ENCODE measurements around the gene EIF3J.
"Not testable (repeated sequence)": the region's sequence is repeated elsewhere in the genome, so short reads cannot be mapped to it uniquely, and the experiment has no call there.

The EIF3J gene, protein sequence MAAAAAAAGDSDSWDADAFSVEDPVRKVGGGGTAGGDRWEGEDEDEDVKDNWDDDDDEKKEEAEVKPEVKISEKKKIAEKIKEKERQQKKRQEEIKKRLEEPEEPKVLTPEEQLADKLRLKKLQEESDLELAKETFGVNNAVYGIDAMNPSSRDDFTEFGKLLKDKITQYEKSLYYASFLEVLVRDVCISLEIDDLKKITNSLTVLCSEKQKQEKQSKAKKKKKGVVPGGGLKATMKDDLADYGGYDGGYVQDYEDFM
- total RNA-seq, result 75.1 to 204 (median 79.4) reads per million in 3 experiments

DNA sequence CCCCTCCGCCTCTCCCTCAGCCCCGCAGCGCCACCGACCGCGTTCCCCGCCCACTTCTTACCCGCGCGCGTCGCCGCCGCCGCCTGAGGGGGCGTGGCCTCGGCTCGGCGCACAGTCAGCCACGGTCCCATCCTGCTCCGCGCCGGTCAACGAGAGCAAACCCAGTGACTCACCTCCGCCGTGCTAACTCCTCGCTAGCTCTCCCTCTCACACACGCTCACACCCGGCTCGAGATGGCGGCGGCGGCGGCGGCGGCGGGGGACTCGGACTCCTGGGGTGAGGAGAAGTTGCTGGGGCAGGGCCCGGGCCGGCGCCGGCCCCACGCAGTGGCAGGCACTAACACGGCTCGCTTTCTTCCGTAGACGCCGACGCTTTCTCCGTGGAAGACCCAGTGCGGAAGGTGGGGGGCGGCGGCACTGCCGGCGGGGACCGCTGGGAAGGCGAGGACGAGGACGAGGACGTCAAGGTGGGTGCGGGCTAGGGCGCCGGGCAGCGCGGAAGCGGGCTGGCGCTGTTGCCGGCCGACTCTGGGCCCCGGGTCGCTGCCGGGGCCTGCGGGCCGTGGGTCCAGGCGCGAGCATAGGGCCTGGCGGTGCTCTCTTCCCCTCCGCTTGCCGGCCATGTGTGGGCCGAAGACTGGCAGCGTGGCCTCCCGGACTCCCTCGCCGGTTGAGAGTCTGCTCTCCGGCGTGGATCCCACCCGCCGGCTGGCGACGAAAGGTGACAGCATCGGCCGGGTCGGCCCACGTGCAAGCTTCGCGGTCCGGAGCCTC, at the start of gene EIF3J:
Gene EIF3J, plus strand, starts transcription at position 186 of the 773 bp plus-strand sequence. Its CDS starts 48 bp downstream, at position 234.
- peak; percentile 95 for DNase-seq

DNA sequence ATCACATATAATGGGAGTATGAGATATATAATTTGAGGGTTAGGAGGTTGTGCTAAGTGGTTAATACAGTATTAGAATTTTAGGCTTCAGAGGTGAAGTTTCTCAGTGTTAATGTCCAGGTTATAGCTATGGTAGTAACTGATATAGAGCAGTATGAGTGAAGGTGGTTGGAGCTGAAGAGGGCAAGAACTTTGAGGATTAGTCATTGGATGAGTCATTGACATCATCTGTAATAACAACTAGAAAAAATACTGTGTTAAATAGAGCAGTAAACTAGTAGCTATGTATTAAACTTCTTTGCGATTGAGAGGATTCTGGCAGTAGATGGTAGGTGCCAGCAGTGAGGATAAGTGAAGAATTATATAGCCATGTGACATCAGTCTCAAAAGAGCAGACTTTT, 47.5 kb upstream of the EIF3J start:
- DNase-seq, result no peak

DNA sequence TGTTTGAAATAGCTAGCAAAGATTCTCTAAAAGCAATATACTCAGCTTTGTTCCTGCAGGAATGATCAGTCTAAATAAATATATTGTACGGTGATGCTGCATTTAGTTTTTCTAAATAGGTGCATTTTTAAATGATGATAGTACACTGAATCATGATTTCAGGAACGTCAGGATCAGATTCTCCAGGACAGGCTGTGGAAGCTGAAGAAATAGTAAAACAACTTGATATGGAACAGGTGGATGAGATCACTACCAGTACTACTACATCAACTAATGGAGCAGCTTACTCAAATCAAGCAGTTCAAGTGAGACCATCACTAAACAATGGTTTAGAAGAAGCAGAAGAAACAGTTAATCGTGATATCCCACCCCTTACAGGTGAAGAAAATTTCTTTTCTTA, 46.3 kb upstream of the EIF3J start:
- DNase-seq, result no peak

DNA sequence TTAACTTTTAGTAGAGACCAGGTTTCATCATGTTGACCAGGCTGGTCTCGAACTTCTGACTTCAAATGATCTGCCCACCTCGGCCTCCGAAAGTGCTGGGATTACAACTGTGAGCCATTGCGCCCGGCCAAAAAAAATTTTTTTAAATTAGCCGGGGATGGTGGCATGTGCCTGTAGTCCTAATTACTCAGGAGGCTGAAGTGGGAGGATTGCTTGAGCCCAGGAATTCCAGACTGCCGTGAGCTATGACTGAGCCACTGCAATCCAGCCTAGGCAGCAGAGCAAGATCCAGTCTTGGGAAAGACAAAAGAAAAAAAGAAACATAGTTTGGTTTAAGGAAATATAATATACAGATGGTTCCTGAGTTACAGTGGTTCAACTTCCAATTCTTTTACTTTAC, 44.9 kb upstream of the EIF3J start:
- no peak for DNase-seq

DNA sequence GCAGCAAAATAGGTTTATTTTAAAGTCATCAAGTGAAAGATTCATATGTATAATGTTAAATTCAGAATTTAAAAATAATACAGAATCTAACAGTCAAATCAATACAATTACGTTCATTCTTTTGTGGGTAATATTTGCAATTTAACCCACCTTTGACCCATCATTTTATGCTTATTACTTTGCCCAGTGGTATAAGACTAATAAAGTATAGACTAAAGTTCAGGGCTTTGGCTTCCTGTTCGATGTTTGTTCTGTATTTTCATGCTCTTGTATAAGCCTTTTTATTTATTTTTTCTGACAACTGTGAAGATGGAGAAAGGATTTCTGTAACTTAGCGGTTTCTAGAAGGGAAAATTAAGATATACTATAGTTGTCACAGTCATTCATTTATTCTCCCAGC, 44.3 kb upstream of the EIF3J start:
- DNase-seq, result no peak

DNA sequence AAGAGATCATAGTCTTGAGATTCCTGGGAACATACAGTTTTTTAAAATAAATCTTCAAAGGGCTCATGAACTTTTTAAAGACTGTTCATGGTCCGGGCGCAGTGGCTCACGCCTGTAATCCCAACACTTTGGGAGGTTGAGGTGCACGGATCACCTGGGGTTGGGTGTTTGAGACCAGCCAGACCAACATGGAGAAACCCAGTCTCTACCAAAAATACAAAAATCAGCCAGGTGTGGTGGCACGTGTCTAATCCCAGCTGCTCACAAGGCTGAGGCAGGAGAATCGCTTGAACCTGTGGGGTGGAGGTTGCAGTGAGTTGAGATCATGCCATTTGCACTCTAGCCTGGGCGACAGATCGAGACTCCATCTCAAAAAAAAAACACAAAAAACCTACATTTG, 41.4 kb upstream of the EIF3J start:
- no peak for DNase-seq

DNA sequence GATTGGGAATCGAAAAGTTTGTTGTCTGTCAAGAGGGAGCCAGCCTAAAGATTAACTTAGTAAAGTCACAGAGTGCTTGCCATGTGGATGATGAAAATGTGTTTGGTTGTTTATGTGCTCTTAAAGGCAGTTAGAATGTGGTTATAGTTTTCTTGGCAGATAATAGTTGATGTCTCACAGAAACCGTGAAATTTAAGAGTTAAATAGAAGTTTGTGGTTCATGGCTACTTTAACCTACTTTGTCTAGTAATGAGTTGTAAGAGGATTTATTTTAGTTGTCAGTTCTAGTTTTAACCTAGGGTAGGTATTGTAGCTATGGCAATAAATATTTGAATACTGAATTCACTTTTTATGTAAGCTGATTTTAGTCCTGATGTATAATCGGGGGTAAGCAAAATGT, 36.4 kb upstream of the EIF3J start:
- DNase-seq, result no peak

DNA sequence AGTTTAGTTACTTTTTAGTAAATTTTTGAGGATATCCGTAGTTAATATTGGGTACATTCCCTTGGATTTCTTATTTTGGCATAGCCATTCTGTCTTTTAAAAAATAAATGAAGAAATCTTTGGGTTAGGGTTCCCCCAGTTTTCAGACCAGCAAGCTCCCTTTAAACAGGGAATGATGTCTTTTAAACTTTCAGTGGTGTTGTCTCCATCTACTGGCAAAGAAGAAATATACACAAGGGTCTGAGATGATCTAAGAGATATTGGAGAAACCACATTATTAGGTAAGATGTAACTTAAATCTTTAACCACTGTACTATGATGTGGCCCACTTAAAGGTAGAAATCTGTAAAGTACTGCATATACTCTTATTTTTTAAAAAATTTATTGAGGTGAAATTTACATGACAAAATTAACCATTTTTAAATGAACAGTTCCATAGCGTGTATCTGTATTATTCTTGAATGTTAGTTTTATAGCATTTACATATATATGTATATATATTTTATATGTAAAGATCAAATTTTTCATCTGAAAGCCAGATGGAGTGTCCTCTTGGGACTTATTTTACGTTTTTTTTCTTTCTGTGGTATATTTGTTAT, 35.1 kb upstream of the EIF3J start:
- DNase-seq, result peak; percentile 17

DNA sequence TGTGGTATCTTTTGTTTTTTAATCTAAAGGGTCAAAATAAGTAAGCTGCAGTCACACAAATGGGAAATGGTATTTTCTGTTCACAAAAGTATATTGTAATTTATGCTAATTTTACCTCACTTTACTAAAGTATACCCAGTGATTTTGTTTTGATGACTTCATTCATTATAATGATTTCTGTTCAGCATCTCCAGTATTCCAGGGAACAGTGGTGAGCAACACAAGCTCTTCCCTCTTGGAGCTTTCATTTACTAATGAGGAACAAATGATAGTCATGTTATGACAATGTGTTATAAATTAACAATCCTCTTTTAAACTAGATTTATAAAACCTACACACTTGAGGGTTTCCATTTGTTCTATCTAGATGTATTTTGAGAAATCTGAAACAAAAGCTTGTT, 20.5 kb upstream of the EIF3J start:
- DNase-seq, result no peak

DNA sequence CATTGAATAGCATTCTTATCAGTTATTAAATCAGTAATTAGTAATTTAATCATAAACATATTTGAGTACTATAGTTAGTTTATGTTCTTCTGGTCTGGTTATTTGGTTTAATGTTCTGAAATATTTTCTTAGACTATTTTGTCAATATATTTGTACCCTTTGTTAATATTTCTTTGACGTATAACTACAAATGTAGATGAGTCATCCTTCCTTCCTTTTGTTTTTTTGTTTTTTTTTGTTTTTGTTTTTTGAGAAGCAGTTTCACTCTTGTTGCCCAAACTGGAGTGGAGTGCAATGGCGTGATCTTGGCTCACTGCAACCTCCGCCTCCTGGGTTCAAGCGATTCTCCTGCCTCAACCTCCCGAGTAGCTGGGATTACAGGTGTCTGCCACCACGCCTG, 17.4 kb upstream of the EIF3J start:
- no peak for DNase-seq

DNA sequence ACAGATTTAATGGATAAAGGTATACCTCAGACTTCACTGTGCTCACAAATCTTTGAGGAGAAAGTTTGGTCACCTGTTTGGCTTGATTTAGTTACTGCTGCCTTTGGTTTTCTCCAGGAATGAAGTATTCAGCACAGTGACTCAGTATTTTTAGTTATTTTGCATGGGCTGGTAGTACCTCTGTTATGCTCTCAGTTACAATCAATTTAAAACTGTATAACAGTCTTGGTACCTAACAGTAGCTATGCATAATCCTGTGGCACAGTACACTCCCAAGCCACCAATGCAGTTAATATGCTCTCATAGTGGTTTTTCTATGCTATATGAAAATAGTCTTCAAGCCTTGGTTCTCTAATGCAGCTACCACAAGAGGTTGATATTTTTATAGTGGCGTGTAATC, 11.9 kb upstream of the EIF3J start:
- DNase-seq, result no peak

DNA sequence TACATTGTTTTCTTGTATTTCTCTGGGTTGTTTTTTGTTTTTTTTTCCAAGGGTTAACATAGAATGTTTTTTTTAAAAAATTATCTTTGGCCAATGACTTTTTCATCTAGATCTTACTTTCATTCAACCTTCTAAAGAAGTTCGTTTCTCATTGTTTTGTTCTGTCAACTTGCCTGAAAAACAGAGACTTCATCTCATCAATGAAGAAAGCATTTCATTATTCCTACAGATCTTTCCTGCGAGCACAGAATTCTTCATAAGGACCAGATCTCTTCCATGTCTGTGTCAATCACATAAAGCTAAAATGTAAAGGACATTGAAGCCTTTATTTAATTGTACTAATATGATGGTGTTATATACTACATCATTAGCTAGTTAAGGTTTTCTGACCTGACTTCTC, 9.7 kb upstream of the EIF3J start:
- DNase-seq, result no peak

DNA sequence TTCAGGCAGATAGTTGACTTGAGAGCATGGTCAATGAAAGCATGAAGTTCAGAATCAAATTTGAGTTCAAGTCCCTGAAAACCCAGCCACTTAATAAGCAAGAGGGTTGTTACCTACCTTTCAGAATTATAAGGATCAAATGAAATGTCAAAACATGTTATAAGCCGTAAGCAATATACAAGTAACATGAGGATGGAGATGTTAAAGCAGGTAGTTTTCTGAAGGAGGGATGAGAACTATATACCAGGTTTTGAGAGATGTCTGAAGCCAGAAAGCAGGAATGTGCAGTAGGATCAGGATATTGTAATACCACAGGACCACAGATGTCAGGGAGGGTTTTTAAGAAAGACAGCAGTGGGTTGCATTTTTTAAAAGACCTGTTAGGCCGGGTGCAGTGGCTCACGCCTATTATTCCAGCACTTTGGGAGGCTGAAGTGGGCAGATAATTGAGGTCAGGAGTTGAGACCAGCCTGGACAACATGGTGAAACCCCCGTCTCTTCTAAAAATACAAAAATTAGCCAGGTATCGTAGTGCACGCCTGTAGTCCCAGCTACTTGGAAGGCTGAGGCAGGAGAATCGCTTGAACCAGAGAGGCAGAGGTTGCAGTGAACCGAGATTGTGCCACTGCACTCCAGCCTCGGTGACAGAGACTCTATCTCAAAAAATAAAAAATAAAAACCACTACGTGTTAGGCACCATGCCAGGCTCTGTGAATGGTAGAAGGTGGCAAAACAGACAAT, 6.9 kb upstream of the EIF3J start:
- DNase-seq, result no peak

DNA sequence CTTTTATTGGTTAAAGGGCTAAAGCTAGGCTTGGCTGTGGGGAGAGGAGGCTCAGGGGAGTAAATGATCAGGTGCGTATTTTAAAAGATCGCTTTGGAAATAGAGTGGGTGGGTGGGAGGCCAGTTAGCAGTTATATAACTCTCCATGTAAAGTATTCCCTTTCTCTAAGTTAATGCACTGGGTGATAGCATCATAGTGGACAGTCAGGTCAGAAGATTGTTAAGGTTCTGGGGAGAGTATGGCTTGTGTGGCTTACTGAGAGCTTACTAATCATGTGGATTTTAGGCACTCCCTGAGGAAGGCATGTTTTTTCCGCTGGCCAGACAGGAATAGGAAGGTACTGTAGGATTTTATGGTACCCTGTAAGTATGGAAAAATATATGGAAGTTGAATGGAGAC, 6.3 kb upstream of the EIF3J start:
- DNase-seq, result no peak

DNA sequence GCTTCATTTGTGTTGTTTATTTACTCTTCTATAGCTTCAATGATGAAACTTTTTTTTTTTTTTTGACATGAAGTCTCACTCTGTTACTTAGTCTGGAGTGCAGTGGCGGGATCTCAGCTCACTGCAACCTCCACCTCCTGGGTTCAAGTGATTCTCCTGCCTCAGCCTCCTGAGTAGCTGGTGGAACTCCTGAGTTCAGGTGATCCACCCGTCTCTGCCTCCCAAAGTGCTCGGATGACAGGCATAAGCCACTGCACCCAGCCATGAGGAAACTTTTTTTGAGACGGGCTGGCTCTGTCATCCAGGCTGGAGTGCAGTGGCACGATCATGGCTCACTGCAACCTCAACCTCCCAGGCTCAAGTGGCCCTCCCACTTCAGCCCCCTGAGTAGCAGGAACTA, 4.7 kb upstream of the EIF3J start:
- DNase-seq, result not testable (repeated sequence)

DNA sequence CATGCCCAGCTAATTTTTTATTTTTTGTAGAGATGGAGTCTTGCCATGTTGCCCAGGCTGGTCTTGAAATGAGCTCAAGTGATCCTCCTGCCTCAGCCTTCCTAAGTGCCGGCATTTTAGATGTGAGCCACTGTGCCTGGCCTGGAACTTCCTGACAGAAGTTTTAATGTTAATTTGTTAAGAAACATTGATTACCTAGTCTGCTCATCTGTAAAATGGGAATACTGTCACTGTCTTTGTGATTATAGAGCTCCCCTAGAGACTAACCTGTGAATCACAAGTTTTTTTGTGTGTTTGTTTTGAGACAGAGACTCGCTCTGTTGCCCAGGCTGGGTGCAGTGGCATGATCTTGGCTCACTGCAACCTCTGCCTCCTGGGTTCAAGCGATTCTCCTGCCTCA, 4.3 kb upstream of the EIF3J start:
- no peak for DNase-seq

DNA sequence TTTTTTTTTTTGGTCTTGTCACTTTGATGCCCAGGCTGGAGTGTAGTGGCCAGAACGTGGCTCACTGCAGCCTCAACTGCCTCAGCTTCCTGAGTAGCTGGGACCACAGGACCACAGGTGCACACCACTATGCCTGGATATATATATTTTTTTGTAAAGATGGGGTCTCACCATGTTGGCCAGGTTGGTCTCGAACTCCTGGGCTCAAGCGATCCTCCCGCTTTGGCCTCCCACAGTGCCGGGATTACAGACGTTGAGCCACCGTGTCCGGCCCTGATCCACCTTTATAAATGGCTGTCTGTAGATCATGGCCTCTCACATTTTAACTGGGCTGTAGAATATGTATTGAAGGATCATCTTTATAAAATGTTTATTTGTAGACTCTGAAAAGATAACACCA, 1.9 kb upstream of the EIF3J start:
- DNase-seq, result no peak

DNA sequence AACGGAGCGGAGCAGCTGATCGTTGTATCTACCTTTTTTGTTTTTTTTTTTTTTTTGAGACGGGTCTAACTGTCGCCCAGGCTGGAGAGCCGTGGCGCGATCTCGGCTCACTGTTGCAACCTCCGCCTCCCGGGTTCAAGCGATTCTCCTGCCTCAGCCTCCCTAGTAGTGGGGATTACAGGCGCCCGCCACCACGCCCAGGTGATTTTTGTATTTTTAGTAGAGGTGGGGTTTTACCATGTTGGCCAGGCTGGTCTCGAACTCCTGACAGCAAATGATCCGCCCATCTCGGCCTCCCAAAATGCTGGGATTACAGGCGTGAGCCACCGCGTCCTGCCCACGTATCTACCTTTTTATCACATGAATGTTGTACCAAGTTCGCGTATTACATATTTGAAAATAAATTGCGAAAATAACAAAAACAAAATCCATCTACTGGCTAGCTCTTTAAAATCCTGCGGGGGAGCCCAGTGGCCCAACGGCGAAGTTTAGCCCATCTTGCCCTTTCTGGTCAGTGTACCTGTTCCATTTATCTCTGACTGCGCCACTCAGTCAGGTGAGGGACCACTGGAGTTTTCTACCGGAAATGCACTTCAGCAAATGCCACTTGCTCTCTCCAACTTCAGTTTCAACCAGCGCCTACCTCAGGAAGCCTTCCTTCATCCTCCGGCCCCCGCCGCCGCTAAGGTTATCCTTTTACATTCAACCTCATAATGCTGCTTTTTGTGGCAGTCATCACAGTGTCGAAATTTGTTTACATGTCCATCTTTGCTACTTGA, 1.2 kb upstream of the EIF3J start:
- DNase-seq, result peak; percentile 13

DNA sequence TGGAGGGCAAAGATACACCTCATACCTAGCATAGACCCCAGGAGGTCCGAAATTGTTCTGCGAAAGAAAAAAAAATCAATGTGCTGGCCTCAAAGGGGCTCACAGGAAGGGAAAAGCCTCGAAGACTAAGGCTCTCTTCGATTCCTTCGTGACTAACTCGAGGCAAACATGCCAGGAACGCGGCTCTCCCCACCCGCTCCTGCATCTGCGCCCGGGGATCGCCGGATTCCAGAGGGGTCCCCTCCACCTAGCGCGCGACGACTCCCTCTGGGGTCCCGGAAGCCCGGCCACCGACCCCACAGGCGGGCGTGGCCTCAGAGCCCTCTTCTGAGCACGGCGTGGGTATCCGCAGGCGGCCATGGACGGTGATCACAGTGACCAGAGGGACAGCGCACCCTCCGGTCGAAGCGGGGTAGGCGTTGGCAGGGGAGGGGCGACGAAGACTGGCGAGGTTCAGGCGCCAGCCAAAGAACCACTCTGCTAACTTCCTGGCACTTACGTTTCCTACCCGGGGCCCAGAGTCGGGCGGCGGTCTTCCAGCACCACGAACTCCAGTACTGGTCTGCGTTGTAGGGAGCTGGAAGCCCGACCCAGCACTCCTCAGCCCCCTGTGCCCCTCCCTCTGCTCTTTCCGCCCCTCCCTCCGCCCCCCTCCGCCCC, 515 bp upstream of the EIF3J start:
- no peak for DNase-seq

DNA sequence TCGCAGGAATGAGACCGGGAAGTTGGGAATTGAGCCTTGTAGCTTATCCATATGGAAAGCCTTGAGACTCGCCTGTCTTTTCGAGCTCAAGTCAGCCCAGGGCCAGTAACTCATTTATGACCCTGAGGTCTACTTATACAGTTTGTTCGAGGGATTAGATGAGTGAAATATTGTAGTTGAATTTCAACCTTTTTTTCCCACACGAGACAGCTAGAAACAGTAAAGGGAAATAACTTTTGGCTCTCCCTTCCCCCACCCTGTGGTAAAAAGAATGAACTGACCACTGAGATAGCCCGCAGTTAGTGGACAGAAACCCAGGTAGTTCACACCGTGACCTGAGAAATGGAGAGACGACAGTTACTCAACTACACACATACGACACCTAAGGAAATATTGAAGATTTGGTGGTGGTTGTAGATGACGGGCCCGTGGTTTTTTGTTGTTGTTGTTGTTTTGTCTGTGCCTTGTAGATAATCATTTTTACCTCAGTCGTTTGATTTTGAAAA, 841 bp downstream of the EIF3J start:
- peak; percentile 15 for DNase-seq

DNA sequence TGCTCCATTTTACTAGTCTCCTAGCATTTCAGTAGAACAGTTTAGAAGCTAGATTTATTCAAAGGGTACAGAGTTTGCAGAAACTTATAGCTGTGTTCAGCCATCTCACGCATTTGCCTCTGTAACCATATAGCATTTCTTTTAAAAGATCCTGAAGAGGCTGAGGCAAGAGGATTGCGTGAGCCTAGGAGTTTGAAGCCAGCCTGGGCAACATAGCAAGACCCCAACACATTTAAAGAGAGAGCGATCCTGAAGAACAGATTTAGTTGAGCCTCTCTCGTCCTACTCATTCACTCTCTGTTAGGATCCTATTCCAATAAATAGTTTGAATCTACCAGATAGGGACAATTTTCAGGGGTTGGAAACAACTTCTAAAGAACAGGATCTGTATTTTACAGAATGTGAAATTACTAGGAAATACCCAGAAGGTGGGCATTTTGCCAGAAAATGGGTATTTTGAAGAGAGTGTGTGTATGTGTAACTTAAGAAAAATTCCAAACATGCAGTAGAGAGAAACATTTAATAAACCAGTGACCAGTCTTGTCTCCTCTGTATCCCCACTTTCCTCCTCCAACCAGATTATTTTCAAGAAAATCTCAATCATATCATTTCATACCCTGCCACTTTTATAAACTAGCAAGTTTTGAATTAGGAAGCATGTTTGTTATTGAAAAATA, 4.5 kb downstream of the EIF3J start:
- no peak for DNase-seq
